Activated T-cell treated with anti-CD3 and anti-CD28 coated beads for 4 hours (primary cell): ENCODE data around the gene TMEM178A.

Experiments
- DNase-seq: peaks from one replicate; pipeline ENCODE4 v3.0.0-alpha.2; 2020

TMEM178A gene

DNA sequence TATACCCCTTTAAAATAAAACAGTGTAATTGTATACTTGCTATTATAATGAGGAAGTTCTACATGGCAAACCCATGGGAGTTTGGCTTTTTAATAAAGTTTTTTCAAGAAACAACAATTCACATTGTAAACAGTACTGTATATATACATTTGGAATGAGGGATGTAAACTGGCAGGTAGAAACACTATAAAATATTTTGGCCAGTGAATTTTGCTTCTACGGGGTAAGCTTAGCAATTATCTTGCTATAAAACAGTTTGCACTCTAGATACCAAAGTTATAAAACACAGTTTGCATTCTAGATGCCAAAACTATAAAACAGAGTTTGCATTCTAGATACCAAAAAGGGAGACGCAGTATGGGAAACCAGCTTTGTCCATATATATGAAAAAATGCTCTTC lies 96.7 kb downstream of the TMEM178A start:
- no peak for DNase-seq
